IPS DF 19.7 (cell line): Measurements from ENCODE around the gene RADX.
"Not testable (repeated sequence)": the region's sequence is repeated elsewhere in the genome, so short reads cannot be mapped to it uniquely, and the experiment has no call there.

Experiments used
- DNase-seq: peaks from one replicate; pipeline ENCODE4 v3.0.0-alpha.2; 2013; ENCODE audit warnings: low read depth, low spot score

Gene RADX

GRCh38 chrX:106611679-106612392 is at the start of gene RADX:
Gene RADX, plus strand, starts transcription at chrX:106611978. Its CDS starts 103 bp downstream, at chrX:106612081.
- DNase-seq: peak; percentile 57

GRCh38 chrX:106564986-106565385 is 46.8 kb upstream of the RADX start:
- no peak for DNase-seq

DNA sequence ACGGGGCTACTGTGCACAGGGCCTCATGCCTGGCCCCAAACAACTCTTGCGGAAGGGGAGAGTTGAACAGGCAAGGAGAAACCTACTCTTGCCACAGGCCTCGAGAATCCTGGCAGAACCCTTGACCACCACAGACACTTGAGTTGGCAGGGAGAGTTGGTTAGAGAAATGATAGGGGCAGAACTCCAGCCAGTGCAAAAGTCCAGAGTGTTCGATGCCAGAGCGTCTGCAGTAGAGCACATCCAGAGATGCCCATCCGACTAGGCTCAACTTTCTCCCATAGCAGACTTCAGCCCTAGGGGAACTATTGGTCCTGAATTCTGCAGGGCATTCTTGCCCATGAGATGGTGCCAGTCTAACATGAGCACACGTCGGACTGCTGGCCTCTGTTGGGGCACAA is 45.4 kb upstream of the RADX start:
- no peak for DNase-seq

GRCh38 chrX:106581856-106582255 is 29.9 kb upstream of the RADX start:
- no peak for DNase-seq

GRCh38 chrX:106585478-106585877 is 26.3 kb upstream of the RADX start:
- no peak for DNase-seq

DNA sequence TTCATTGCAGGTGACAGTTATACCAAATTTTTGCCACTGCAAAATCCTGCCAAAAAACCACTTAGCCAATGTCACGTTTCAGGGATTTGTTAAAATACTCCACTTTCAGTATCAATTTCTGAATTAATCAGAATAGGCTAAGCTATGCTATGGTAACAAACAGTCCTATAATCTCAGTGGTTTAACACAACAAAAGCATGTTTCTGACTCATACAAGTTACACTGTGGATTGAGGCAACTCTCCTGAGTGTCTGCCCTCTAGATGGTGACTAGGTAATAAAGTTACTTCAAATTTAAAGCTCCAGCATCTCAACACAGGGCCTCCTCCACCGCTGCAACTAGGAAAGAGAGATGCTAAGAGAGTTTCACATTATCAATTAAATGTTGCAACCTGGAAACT is 23.0 kb upstream of the RADX start:
- no peak for DNase-seq

GRCh38 chrX:106599411-106599810 is 12.4 kb upstream of the RADX start:
- no peak for DNase-seq

GRCh38 chrX:106606571-106606970 is 5.2 kb upstream of the RADX start:
- DNase-seq: no peak

GRCh38 chrX:106608016-106608415 is 3.8 kb upstream of the RADX start:
- no peak for DNase-seq

DNA sequence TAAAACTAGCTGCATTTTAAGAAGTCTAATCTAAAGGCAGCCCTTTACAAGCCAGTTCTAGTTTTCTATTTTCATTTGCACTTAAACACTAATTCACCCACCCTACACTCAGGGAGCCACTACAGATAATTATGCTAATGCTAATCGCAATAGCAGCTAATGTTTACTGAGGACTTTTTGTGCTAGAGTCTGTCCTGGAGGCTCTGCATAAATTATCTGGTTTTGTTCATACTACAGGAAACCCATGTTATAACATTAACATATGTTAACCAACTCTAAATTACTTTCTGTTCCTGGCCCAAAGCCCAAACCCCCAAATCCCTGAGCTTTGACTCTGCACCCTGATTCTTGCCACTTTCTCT is 480 bp upstream of the RADX start:
- DNase-seq: no peak

DNA sequence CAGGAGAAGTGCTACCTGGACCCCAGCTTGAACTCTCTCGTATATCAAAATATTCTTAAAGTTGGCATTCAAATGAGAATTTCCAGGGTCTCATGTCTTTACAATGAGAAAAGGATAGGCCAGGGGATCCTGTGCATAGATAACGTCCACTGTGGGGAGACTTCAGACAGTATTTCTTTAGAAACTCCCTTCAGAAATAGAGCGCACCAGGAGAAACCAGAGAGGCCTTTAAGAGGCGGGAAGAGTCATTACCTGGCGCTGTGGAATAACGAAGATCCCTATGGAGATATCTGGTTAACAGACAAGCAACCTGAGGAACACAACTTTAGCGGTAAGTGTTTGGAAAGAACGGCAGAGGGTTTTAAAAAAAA is 600 bp downstream of the RADX start:
- no peak for DNase-seq

DNA sequence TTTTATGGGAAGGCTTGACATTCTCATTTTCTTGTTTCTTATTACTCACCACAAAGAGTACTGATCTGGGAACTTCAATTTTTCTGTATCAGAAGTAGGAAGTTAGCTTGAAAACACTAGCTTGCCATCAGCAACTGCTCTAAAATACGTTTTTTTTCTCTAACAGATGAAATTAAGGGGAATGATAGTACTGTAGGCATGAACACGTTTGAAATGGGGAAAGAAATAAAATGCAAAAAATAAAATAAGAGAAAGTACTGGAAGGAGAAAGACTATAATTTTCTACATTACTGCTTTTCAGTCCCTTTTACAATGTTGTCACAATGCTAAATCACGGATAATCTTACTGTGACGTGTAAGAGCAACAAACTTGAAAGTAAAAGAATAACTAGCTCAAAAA is 1.5 kb downstream of the RADX start:
- DNase-seq: no peak

DNA sequence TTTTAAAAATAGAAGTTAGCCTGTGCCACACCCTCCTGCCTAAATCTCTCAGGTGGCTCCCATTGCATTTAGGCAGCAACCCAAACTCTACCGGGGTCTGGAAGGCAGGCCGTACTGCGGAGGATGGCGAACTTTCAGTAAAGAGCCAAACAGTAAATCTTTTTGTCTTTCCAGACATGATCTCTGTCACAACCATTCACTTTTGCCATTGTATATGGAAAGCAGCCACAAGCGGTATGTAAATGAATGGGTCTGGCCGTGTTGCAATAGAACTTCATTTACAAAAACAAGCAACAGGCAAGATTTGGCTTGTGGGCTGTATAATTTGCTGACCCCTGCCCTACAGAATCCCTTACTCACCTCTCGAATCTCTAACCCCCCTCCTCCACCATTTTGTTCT is 3.3 kb downstream of the RADX start:
- no peak for DNase-seq

- DNase-seq: no peak
These were observed 8.0 kb downstream of the RADX start for GRCh38 chrX:106619797-106620196.

DNA sequence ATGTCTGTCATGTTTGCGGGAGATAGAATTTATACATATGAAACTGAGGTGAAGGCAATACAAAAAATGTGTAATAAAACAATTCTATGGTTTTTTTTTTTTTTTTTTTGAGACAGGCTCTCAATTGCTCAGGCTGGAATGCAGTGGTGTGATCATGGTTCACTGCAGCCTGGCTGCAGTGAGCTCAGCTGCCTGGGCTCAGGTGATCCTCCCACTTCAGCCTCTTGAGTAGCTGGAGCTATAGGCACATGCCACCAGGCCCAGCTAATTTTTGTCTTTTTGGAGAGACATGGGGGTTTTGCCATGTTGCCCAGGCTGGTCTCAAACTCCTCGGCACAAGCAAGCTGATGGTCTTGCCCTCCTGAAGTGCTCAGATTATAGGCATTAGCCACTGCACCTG is 10.1 kb downstream of the RADX start:
- DNase-seq: no peak

- DNase-seq: no peak
These were observed 15.0 kb downstream of the RADX start for GRCh38 chrX:106626789-106627188.

- no peak for DNase-seq
These were observed 19.8 kb downstream of the RADX start for GRCh38 chrX:106631615-106632014.

DNA sequence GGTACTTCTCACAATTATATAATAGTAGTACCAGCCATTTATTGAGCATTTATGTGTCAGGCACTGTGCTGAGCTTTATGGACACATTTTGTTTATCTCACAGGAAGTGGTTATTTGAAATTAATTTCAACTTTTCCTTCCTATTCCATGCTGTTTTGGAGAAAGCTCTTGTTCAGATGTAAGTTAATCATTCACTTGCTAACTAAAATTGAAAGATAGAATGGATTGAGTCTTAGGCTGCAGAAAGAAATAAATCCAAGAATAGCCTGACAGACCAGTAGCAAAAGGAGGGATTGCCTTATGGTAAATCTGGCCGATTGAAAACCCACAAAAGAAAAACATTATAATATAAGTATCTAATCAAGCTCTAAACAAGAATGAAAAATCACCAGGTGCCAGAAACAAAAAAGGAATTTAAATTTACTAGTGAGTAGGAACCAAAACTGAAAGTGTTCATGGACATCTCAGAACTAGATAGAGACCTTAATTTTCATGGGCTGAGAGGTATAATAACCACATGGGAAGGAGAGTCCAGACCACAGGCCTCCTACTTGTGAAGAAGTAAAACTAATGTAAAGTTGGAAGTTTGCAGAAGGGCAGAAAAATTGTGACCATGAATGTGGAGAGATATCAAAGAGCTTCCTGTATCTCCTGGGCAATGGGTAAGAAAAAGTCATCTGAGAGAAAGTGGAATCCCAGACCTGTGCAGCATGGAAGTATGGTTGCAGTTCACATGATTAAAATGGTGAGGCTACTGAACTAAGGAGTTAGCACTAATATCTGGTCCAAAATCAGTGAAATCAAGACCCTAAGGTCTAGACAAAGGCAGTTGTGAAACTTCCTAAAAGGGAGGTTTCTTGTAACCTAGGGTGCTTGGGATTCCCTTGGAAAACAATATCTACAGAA is 38.0 kb downstream of the RADX start:
- DNase-seq: no peak

DNA sequence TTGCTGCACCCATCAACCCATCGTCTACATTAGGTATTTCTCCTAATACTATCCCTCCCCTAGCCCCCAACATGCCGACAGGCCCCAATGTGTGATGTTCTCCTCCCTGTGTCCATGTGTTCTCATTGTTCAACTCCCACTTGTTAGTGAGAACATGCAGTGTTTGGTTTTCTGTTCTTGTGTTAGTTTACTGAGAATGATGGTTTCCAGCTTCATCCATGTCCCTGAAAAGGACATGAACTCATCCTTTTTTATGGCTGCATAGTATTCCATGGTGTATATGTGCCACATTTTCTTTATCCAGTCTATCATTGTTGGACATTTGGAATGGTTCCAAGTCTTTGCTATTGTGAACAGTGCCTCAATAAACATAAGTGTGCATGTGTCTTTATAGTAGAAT is 41.8 kb downstream of the RADX start:
- DNase-seq: not testable (repeated sequence)

DNA sequence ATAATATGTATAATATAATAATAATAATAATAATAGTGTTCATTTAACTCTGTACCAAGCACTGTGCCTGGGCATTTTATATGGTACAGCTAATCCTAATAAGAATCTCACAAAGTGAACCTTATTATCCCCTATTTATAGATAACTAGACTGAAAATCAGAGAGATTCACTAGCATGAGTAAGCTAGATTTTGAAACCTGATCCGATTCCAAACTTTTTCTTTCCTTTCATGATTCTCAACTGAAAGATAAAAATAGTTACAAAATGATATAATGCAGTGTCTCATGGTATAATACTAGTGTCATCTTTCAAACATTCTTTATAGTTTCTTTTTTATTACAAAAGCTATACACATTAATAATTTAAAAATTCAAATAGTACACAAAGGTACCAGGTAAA is 58.9 kb downstream of the RADX start:
- DNase-seq: no peak

GRCh38 chrX:106672527-106672926 is 60.7 kb downstream of the RADX start:
- no peak for DNase-seq

GRCh38 chrX:106680716-106681115 is 68.9 kb downstream of the RADX start:
- no peak for DNase-seq

GRCh38 chrX:106684207-106684606 is 72.4 kb downstream of the RADX start:
- DNase-seq: no peak
